Spleen (tissue), 11 donors: ENCODE results near the gene TMEM108. TPM values are rescaled to one million over a fixed set of nuclear protein-coding genes. Genes with fewer than 3 reads are reported as not detected.

Experiments
- DNase-seq: peaks from one replicate; pipeline ENCODE4 v3.0.0-alpha.2; 2020
- H3K27ac ChIP-seq, 8 donors: fragments of 200-600 bp; sonication (generic) in 7 of 8; 1 replicate in 4 of 8; 2 replicates in 4 of 8; pipeline versions ENCODE4 v1.5.0 to v1.8.0; 2016 to 2021; ENCODE audit warnings: inconsistent platforms in 4 of 8, mild to moderate bottlenecking in 4 of 8, moderate library complexity in 1 of 8
- H3K27me3 ChIP-seq, 7 donors: fragments of 200-600 bp; sonication (generic) in 6 of 7; replicated peaks in 1 of 7; 1 replicate in 4 of 7; 2 replicates in 3 of 7; pipeline versions ENCODE4 v1.5.0 to v1.8.0; 2016 to 2021; ENCODE audit warnings: inconsistent platforms in 3 of 7, mild to moderate bottlenecking in 1 of 7
- H3K36me3 ChIP-seq, 6 donors: fragments of 200-600 bp; sonication (generic) in 5 of 6; 1 replicate in 4 of 6; 2 replicates in 2 of 6; pipeline versions ENCODE4 v1.5.0 to v1.8.0; 2016 to 2021; ENCODE audit warnings: inconsistent platforms in 2 of 6
- H3K4me1 ChIP-seq, 6 donors: fragments of 200-600 bp; sonication (generic) in 5 of 6; 1 replicate in 3 of 6; 2 replicates in 3 of 6; pipeline versions ENCODE4 v1.5.0 to v1.8.0; 2016 to 2021; ENCODE audit warnings: inconsistent platforms in 3 of 6
- H3K4me3 ChIP-seq, 8 donors: fragments of 200-600 bp; sonication (generic) in 7 of 8; 1 replicate in 4 of 8; 2 replicates in 4 of 8; pipeline versions ENCODE4 v1.5.0 to v1.8.0; 2016 to 2021; ENCODE audit warnings: inconsistent platforms in 4 of 8, mild to moderate bottlenecking in 4 of 8, moderate library complexity in 2 of 8
- H3K9me3 ChIP-seq, 8 donors: fragments of 200-600 bp; sonication (generic) in 7 of 8; 1 replicate in 4 of 8; 2 replicates in 4 of 8; pipeline versions ENCODE4 v1.5.0 to v1.8.0; 2016 to 2021; ENCODE audit warnings: inconsistent platforms in 4 of 8
- CTCF ChIP-seq, 11 experiments: fragments of 200-600 bp in 7 of 11; fragments of 450-650 bp in 4 of 11; sonication (generic) in 4 of 11; IDR thresholded peaks in 8 of 11; conservative IDR thresholded peaks in 3 of 11; 1 replicate in 7 of 11; 2 replicates in 4 of 11; pipeline versions ENCODE4 v1.4.0 to v1.8.0; 2016 to 2021; ENCODE audit warnings: antibody characterized with exemption in 11 of 11, inconsistent platforms in 4 of 11, mild to moderate bottlenecking in 1 of 11
- POLR2A ChIP-seq, 3 donors: fragments of 450-650 bp; IDR thresholded peaks; one replicate each; pipeline ENCODE4 v1.5.1; 2017; ENCODE audit warnings: antibody characterized with exemption in 3 of 3, mild to moderate bottlenecking in 1 of 3
- POLR2AphosphoS5 ChIP-seq, 3 donors: sonication (generic); formaldehyde crosslinking; IDR thresholded peaks; one replicate each; pipeline ENCODE4 v1.5.1; 2017; ENCODE audit warnings: antibody characterized with exemption in 3 of 3
- WGBS, 5 donors: extraction: QIAGEN DNeasy Blood & Tissue Kit in 3 of 5; methylation state at CpG; one replicate each; pipeline versions ENCODE4 v1.1.5 to v1.1.7; 2013 to 2018; 5-methylcytosine and 5-hydroxymethylcytosine counted together
- intact Hi-C: fragments of 100-400 bp; cut with DNase I; formaldehyde crosslinking; loops from one replicate; pipeline ENCODE4 v1.15.0; 2023; ENCODE audit warnings: low total_unique reads
- polyA plus RNA-seq, 3 donors: library from polyadenylated mRNA; stranded (reverse); fragments of 200-250 nt; gene quantifications; one replicate each; pipeline ENCODE4 v1.2.1, GENCODE V29; 2013
- total RNA-seq, 7 donors: library from RNA; depleted of rRNA in 3 of 7; stranded (reverse); fragments of >200 nt in 3 of 7; fragmentation: NEBNext Ultra II Directional in 4 of 7; extraction: Animal tissue kit (Norgen Biotek cat#: 25700) in 4 of 7; gene quantifications; one replicate each; pipeline versions ENCODE4 v1.1.0 to v1.2.1, GENCODE V29; 2016 to 2021
- donor health status: healthy with polysubstance abuse.
- donor health status: DM: no; HTN: no; CAD: no; lungs with moderate emphysema.
- donor health status: DM: no; HTN: no; CAD: no.
- donor health status: Bipolar disorder and iron deficiency.
- donor health status: healthy.
- donor health status: DM: no; HTN: no; CAD: no.
- donor health status: DM: yes; HTN: yes; CAD: no.

The TMEM108 gene
- total and polyA plus RNA-seq, 10 donors = 0.20 to 4.0 (median 1.1) TPM

- 5 to 43% (median 20%) methylated on average over 1 of the region's 1 CpG for WGBS, 5 donors
- Histone ChIP-seq H3K36me3 (no peaks in the 10 kb centered on the region), H3K9me3 (no peaks in the 10 kb centered on the region), H3K27ac (no peak overlapping the region), H3K4me3 (no peak overlapping the region), H3K27me3 (peaks cover 0 to 8% (median 0%) of the 10 kb centered on the region in 7 donors), H3K4me1 (peaks cover 11 to 33% (median 24%) of the 10 kb centered on the region in 6 donors)
- DNase-seq = no peak
- TF ChIP-seq POLR2A (IDR thresholded peaks at IDR 0.05) (no peak), POLR2AphosphoS5 (IDR thresholded peaks at IDR 0.05) (no peak), CTCF (IDR thresholded peaks at IDR 0.05 in 8 of 11, conservative IDR thresholded peaks at IDR 0.05 in 3 of 11) (no peak)
- intact Hi-C loops = no loop called here
Observed at GRCh38 chr3:133209871-133210550, 171.8 kb downstream of the TMEM108 start.

- Histone ChIP-seq H3K9me3 (no peaks in the 10 kb centered on the region), H3K36me3 (no peaks in the 10 kb centered on the region), H3K27ac (no peak overlapping the region), H3K4me1 (peaks cover 11 to 33% (median 24%) of the 10 kb centered on the region in 6 donors), H3K4me3 (no peak overlapping the region), H3K27me3 (peaks cover 0 to 8% (median 0%) of the 10 kb centered on the region in 7 donors)
- DNase-seq = no peak
- TF ChIP-seq POLR2A (IDR thresholded peaks at IDR 0.05) = no peak
- 77 to 81% (median 78%) methylated on average over 4 of the region's 4 CpGs for whole genome bisulfite sequencing, 5 donors
- intact Hi-C loops = no loop called here
Observed at GRCh38 chr3:133210656-133211055, 172.5 kb downstream of the TMEM108 start.

GRCh38 chr3:133211449-133211848 is 173.3 kb downstream of the TMEM108 start:
- intact Hi-C loops = no loop called here
- WGBS, 5 donors = 0 to 8% (median 3%) methylated on average over 2 of the region's 2 CpGs
- no peak overlapping the region for H3K27ac ChIP-seq
- H3K9me3 ChIP-seq = no peaks in the 10 kb centered on the region
- DNase-seq = no peak
- H3K27me3 ChIP-seq = peaks cover 0 to 7% (median 0%) of the 10 kb centered on the region in 7 donors
- H3K36me3 ChIP-seq = no peaks in the 10 kb centered on the region
- no peak overlapping the region for H3K4me3 ChIP-seq
- TF ChIP-seq POLR2AphosphoS5 (IDR thresholded peaks at IDR 0.05) (no peak), POLR2A (IDR thresholded peaks at IDR 0.05) (no peak), CTCF (IDR thresholded peaks at IDR 0.05 in 8 of 11, conservative IDR thresholded peaks at IDR 0.05 in 3 of 11) (no peak)
- peaks cover 11 to 33% (median 24%) of the 10 kb centered on the region in 6 donors for H3K4me1 ChIP-seq

- peaks cover 11 to 33% (median 24%) of the 10 kb centered on the region in 6 donors for H3K4me1 ChIP-seq
- peaks cover 0 to 3% (median 0%) of the 10 kb centered on the region in 7 donors for H3K27me3 ChIP-seq
- intact Hi-C loops = no loop called here
- H3K4me3 ChIP-seq = no peak overlapping the region
- H3K36me3 ChIP-seq = no peaks in the 10 kb centered on the region
- no peak for DNase-seq
- H3K27ac ChIP-seq = no peak overlapping the region
- H3K9me3 ChIP-seq = no peaks in the 10 kb centered on the region
- TF ChIP-seq POLR2A (IDR thresholded peaks at IDR 0.05) (no peak), POLR2AphosphoS5 (IDR thresholded peaks at IDR 0.05) (no peak), CTCF (IDR thresholded peaks at IDR 0.05 in 8 of 11, conservative IDR thresholded peaks at IDR 0.05 in 3 of 11) (no peak)
Observed at GRCh38 chr3:133211856-133212255, 173.7 kb downstream of the TMEM108 start.
